Esophagus muscularis mucosa (tissue), 3 donors: ENCODE measurements around the gene POLR1E.

Experiments used
- CTCF ChIP-seq, 3 experiments: fragments of 200-600 bp in 2 of 3; fragments of 450-650 bp in 1 of 3; sonication (generic) in 2 of 3; IDR thresholded peaks; one replicate each; pipeline ENCODE4 v1.5.1; 2017 to 2019; ENCODE audit warnings: antibody characterized with exemption in 3 of 3, mild to moderate bottlenecking in 2 of 3, moderate library complexity in 1 of 3
- POLR2A ChIP-seq: fragments of 450-650 bp; IDR thresholded peaks from one replicate; pipeline ENCODE4 v1.6.1; 2017; ENCODE audit warnings: antibody characterized with exemption, moderate library complexity, mild to moderate bottlenecking, low read depth

- TF ChIP-seq POLR2A (no peak), CTCF (IDR thresholded peaks at IDR 0.05) (no peak)
These were observed 12.7 kb downstream of the POLR1E start for GRCh38 chr9:37498457-37498856.
